ENCODE measurements around the gene CPA4.

- TF ChIP-seq YY1 (IDR thresholded peaks at IDR 0.05; ENCODE audit: insufficient read depth, insufficient read length) (no peak), ZNF274 (IDR thresholded peaks at IDR 0.05; ENCODE audit: low read depth, low read length) (no peak)
Measured at GRCh38 chr7:130273081-130273932, 19.7 kb upstream of the CPA4 start.

Measured in NT2/D1 (cell line).